ENCODE measurements around the gene HPD. TPM values are rescaled to one million over a fixed set of nuclear protein-coding genes. Genes with fewer than 3 reads are reported as not detected.

HPD gene
- total and polyA plus RNA-seq, 2 donors (not counting 1 experiment from before 2014, with no cell fraction given) = 0.17 to 0.36 TPM

DNA sequence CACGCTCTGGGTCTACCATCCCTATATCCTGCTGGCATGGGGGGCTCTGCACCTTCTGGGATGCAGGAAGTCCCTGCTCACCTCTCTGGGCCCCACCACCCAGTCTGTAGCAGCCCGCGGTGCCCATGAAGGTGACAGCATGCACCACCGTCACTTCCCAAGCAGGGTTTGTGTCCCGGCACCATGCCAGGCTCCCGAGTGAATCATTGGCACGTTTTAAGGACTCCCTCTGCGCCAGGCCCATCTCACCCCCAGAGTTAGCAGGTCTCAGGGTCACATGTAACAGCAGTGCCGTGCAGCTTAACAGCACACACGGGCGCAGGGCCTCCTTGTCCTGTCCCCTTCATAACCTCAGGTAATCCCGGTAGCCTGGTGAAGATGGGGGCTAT is 34.9 kb downstream of the HPD start:
- no peak overlapping the region for H3K4me2 ChIP-seq (ENCODE audit: extremely low read depth, insufficient read depth, low read length)
- H4K20me1 ChIP-seq (ENCODE audit: control insufficient read depth, extremely low read depth, insufficient read depth, low read length) = no peaks in the 10 kb centered on the region
- no peaks in the 10 kb centered on the region for H3K9me3 ChIP-seq (ENCODE audit: control insufficient read depth, insufficient read depth, low read depth, low read length)
- peaks cover 56% of the 10 kb centered on the region for H3K36me3 ChIP-seq (ENCODE audit: control insufficient read depth, insufficient read depth, low read length)
- TF ChIP-seq EZH2 (IDR thresholded peaks at IDR 0.05; ENCODE audit: low read length, missing control alignments) = no peak
- TF ChIP-seq CTCF (conservative IDR thresholded peaks at IDR 0.05 in 1 of 2, IDR thresholded peaks at IDR 0.05 in 1 of 2; ENCODE audit: low read depth in 1 of 2, low read length in 2 of 2) = no peak
- H3K4me1 ChIP-seq (ENCODE audit: control insufficient read depth, extremely low read depth, insufficient read depth, low read length) = no peaks in the 10 kb centered on the region
- H3K27ac ChIP-seq (ENCODE audit: insufficient read depth, low read length) = no peak overlapping the region
- H3K79me2 ChIP-seq (ENCODE audit: control insufficient read depth, insufficient read depth, low read length) = no peaks in the 10 kb centered on the region
- no peak for DNase-seq (ENCODE audit: low read depth in 2 of 2)
- H2AFZ ChIP-seq (ENCODE audit: low read length) = no peak overlapping the region
- H3K4me3 ChIP-seq (replicated peaks in 1 of 4; ENCODE audit: control extremely low read depth in 1 of 4, insufficient read depth in 1 of 4, low read depth in 3 of 4, low read length in 4 of 4) = no peak overlapping the region
- no peaks in the 10 kb centered on the region for H3K27me3 ChIP-seq (ENCODE audit: control insufficient read depth, insufficient read depth, low read length)
- no peak overlapping the region for H3K9ac ChIP-seq (ENCODE audit: insufficient read depth, low read length)

DNA sequence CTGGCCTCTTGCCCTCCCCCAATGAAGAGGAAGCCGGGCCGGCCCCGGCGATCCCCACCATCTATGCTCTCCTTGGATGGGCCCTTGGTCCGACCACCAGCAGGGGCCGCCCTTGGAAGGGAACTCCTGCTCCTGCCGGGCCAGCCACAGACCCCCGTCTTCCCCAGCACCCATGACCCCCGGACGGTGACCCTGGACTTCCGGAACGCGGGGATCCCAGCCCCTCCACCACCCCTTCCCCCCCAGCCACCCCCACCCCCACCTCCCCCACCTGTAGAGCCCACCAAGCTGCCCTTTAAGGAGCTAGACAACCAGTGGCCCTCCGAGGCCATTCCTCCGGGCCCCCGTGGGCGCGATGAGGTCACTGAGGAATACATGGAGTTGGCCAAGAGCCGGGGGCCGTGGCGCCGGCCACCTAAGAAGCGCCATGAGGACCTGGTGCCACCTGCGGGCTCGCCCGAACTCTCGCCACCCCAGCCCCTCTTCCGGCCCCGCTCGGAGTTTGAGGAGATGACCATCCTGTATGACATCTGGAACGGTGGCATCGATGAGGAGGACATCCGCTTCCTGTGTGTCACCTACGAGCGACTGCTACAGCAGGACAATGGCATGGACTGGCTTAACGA is 35.4 kb downstream of the HPD start:
- DNase-seq (ENCODE audit: low read depth in 2 of 2) = no peak
- no peaks in the 10 kb centered on the region for H3K79me2 ChIP-seq (ENCODE audit: control insufficient read depth, insufficient read depth, low read length)
- H2AFZ ChIP-seq (ENCODE audit: low read length) = no peak overlapping the region
- H3K9ac ChIP-seq (ENCODE audit: insufficient read depth, low read length) = no peak overlapping the region
- no peak overlapping the region for H3K4me3 ChIP-seq (replicated peaks in 1 of 4; ENCODE audit: control extremely low read depth in 1 of 4, insufficient read depth in 1 of 4, low read depth in 3 of 4, low read length in 4 of 4)
- TF ChIP-seq CTCF (conservative IDR thresholded peaks at IDR 0.05 in 1 of 2, IDR thresholded peaks at IDR 0.05 in 1 of 2; ENCODE audit: low read depth in 1 of 2, low read length in 2 of 2) (peak in 1 of 2 donors; percentile 9), EZH2 (IDR thresholded peaks at IDR 0.05; ENCODE audit: low read length, missing control alignments) (no peak)
- H3K4me2 ChIP-seq (ENCODE audit: extremely low read depth, insufficient read depth, low read length) = no peak overlapping the region
- H3K4me1 ChIP-seq (ENCODE audit: control insufficient read depth, extremely low read depth, insufficient read depth, low read length) = no peaks in the 10 kb centered on the region
- no peaks in the 10 kb centered on the region for H3K27me3 ChIP-seq (ENCODE audit: control insufficient read depth, insufficient read depth, low read length)
- no peak overlapping the region for H3K27ac ChIP-seq (ENCODE audit: insufficient read depth, low read length)
- no peaks in the 10 kb centered on the region for H3K9me3 ChIP-seq (ENCODE audit: control insufficient read depth, insufficient read depth, low read depth, low read length)
- H3K36me3 ChIP-seq (ENCODE audit: control insufficient read depth, insufficient read depth, low read length) = peaks cover 52% of the 10 kb centered on the region
- H4K20me1 ChIP-seq (ENCODE audit: control insufficient read depth, extremely low read depth, insufficient read depth, low read length) = no peaks in the 10 kb centered on the region

DNA sequence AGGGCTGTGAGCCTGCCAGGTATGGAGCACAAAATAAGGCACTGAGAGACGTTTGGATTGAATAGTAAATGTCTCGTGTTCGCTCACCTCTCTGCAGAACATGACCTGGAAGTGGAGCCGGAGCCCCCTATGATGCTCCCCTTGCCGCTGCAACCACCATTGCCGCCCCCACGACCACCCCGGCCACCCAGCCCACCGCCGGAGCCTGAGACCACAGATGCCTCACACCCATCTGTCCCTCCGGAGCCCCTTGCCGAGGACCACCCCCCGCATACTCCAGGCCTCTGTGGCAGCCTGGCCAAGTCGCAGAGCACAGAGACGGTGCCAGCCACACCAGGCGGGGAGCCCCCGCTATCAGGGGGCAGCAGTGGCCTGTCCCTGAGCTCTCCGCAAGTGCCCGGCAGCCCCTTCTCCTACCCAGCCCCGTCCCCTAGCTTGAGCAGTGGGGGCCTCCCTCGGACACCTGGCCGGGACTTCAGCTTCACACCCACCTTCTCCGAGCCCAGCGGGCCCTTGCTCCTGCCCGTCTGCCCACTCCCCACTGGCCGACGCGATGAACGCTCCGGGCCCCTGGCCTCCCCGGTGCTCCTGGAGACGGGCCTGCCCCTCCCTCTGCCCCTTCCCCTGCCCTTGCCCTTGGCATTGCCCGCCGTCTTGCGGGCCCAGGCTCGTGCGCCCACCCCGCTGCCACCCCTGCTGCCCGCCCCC is 36.1 kb downstream of the HPD start:
- no peak for DNase-seq (ENCODE audit: low read depth in 2 of 2)
- peaks cover 49% of the 10 kb centered on the region for H3K36me3 ChIP-seq (ENCODE audit: control insufficient read depth, insufficient read depth, low read length)

More for the DNA sequence above, 36.1 kb downstream of the HPD start:
- no peaks in the 10 kb centered on the region for H3K4me1 ChIP-seq (ENCODE audit: control insufficient read depth, extremely low read depth, insufficient read depth, low read length)
- no peaks in the 10 kb centered on the region for H4K20me1 ChIP-seq (ENCODE audit: control insufficient read depth, extremely low read depth, insufficient read depth, low read length)
- H3K27me3 ChIP-seq (ENCODE audit: control insufficient read depth, insufficient read depth, low read length) = no peaks in the 10 kb centered on the region
- H3K4me3 ChIP-seq (replicated peaks in 1 of 4; ENCODE audit: control extremely low read depth in 1 of 4, insufficient read depth in 1 of 4, low read depth in 3 of 4, low read length in 4 of 4) = no peak overlapping the region
- no peak overlapping the region for H3K4me2 ChIP-seq (ENCODE audit: extremely low read depth, insufficient read depth, low read length)
- peaks cover 2% of the 10 kb centered on the region for H3K79me2 ChIP-seq (ENCODE audit: control insufficient read depth, insufficient read depth, low read length)
- H3K27ac ChIP-seq (ENCODE audit: insufficient read depth, low read length) = no peak overlapping the region
- TF ChIP-seq EZH2 (IDR thresholded peaks at IDR 0.05; ENCODE audit: low read length, missing control alignments) = no peak
- TF ChIP-seq CTCF (conservative IDR thresholded peaks at IDR 0.05 in 1 of 2, IDR thresholded peaks at IDR 0.05 in 1 of 2; ENCODE audit: low read depth in 1 of 2, low read length in 2 of 2) = no peak
- H3K9me3 ChIP-seq (ENCODE audit: control insufficient read depth, insufficient read depth, low read depth, low read length) = no peaks in the 10 kb centered on the region
- no peak overlapping the region for H2AFZ ChIP-seq (ENCODE audit: low read length)
- no peak overlapping the region for H3K9ac ChIP-seq (ENCODE audit: insufficient read depth, low read length)

Data from fibroblast of lung (primary cell).